Caco-2 (cell line): ENCODE measurements around the gene NCAPH2. TPM values are rescaled to one million over a fixed set of nuclear protein-coding genes. Genes with fewer than 3 reads are reported as not detected.

Source experiments
- BruUV-seq: library from RNA; stranded (reverse); fragments of 400-500 nt; replicated peaks from 2 replicates; lab custom pipeline; 2021; lab: Mats Ljungman, UMichigan
- CTCF ChIA-PET: fragments of 300-600 bp; sonication (Branson Sonifier 250); formaldehyde crosslinking; loops from one replicate; lab custom pipeline; 2022; ENCODE audit warnings: antibody characterized with exemption; lab: Charles Lee
- POLR2A ChIA-PET: fragments of 300-600 bp; sonication (Branson Sonifier 250); formaldehyde crosslinking; loops from one replicate; lab custom pipeline; 2022; ENCODE audit warnings: antibody characterized with exemption; lab: Charles Lee
- DNase-seq, 2 experiments: peaks; one replicate each; pipeline versions ENCODE4 v3.0.0 to v3.0.0-alpha.2; 2020 to 2022
- H3K27me3 ChIP-seq: replicated peaks from 2 replicates; pipeline ENCODE4 v1.6.0; 2011; ENCODE audit warnings: low read length; ENCODE audit not compliant: control insufficient read depth, insufficient read depth
- H3K36me3 ChIP-seq: 2 replicates; pipeline ENCODE4 v1.5.1; 2011; ENCODE audit warnings: low read length; ENCODE audit not compliant: control insufficient read depth, insufficient read depth
- H3K4me1 ChIP-seq: fragments of 250-450 bp; sonication (Bioruptor Pico); 2 replicates; pipeline ENCODE4 v1.5.1; 2020; ENCODE audit warnings: mild to moderate bottlenecking
- H3K4me3 ChIP-seq: 2 replicates; pipeline ENCODE4 v1.5.1; 2011; ENCODE audit warnings: low read depth, mild to moderate bottlenecking, control low read depth, low read length
- H3K9me3 ChIP-seq: fragments of 250-450 bp; sonication (Bioruptor Pico); 2 replicates; pipeline ENCODE4 v1.5.1; 2020; ENCODE audit warnings: mild to moderate bottlenecking, moderate library complexity
- H3K27ac Mint-ChIP-seq: one replicate; pipeline ENCODE4 v1.8.0; 2022; ENCODE audit warnings: mixed read lengths; ENCODE audit not compliant: unreplicated experiment
- H3K27me3 Mint-ChIP-seq: one replicate; pipeline ENCODE4 v1.8.0; 2022; ENCODE audit warnings: mixed read lengths; ENCODE audit not compliant: insufficient read depth, unreplicated experiment
- H3K36me3 Mint-ChIP-seq: one replicate; pipeline ENCODE4 v1.8.0; 2022; ENCODE audit warnings: mild to moderate bottlenecking, mixed read lengths; ENCODE audit not compliant: insufficient read depth, unreplicated experiment
- H3K4me1 Mint-ChIP-seq: one replicate; pipeline ENCODE4 v1.8.0; 2022; ENCODE audit warnings: low read depth, mixed read lengths; ENCODE audit not compliant: unreplicated experiment
- H3K4me3 Mint-ChIP-seq: one replicate; pipeline ENCODE4 v1.8.0; 2022; ENCODE audit warnings: mild to moderate bottlenecking, moderate library complexity, mixed read lengths; ENCODE audit not compliant: unreplicated experiment
- H3K9me3 Mint-ChIP-seq: one replicate; pipeline ENCODE4 v1.8.0; 2022; ENCODE audit warnings: mixed read lengths; ENCODE audit not compliant: unreplicated experiment
- intact Hi-C: fragments of 100-400 bp; cut with micrococcal nuclease; formaldehyde crosslinking; loops from one replicate; pipeline ENCODE4 v1.10.0; 2022; ENCODE audit not compliant: unreplicated experiment
- total RNA-seq: library from RNA; stranded (reverse); gene quantifications from 2 replicates; pipeline ENCODE4 v1.2.3, GENCODE V29; 2022
- TF ChIP-seq, protein P1 (sequence below), 2 experiments: fragments of 200-600 bp in 1 of 2; IDR thresholded peaks; 1 replicate in 1 of 2; 2 replicates in 1 of 2; pipeline versions ENCODE4 v1.5.1 to v1.8.0; 2011 to 2022; ENCODE audit warnings: antibody characterized with exemption in 1 of 2, control low read depth in 1 of 2, inconsistent platforms in 1 of 2, low read depth in 1 of 2, low read length in 1 of 2, mild to moderate bottlenecking in 1 of 2, moderate library complexity in 1 of 2; ENCODE audit not compliant: insufficient read depth in 1 of 2, severe bottlenecking in 1 of 2, unreplicated experiment in 1 of 2

The NCAPH2 gene
- total RNA-seq, 1 experiment from 2014 or later, result 88.9 TPM

DNA sequence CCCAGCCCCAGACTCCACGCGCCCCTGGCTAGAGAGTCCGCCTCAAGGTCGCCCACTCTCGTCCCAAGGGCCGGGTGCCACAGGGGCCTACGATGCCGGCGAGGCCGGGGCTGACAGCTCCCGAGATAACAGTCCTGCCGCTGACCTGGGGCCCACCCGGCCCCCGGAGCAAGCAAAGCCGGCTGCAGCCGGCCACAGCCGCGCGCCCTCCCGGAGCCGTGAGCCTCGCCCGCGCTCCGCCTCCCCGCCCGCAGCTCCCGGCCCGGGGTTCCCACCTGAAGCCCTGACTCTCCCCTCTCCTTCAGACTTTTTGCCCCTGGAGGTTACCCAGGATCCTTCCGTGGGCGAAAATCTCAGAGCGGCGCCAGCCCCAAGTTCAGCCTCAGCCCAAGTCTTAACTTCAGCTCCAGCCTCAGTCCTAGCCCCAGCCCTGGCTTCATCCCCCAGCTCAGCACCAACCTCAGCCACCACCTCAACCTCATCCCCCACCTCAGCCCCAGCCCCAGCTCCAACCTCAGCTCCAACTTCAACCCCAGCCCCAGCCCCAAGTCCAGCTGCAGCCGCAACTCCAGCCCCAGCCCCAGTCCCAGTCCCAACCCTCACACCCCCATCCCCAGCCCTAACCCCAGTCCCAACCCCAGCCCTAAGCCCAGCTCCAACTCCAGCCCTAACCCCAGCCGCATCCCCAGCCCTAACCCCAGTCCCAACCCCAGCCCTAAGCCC lies 39.4 kb downstream of the NCAPH2 start:
- no TSS peak for BruUV-seq
- POLR2A ChIA-PET, result interaction anchor here (0.9 kb wide), 1 partner anchor 15 kb away, joined by 4 read pairs; no protein-coding TSS in a partner anchor
- Histone ChIP-seq H3K27me3 (no peaks in the 10 kb centered on the region), H3K36me3 (no peaks in the 10 kb centered on the region), H3K4me3 (no peak overlapping the region), H3K4me1 (no peaks in the 10 kb centered on the region), H3K9me3 (no peaks in the 10 kb centered on the region)
- intact Hi-C loops, result no loop called here
- Mint-ChIP-seq H3K27ac (no peak overlapping the region), H3K4me3 (no peak overlapping the region), H3K36me3 (peaks cover 6% of the 10 kb centered on the region), H3K9me3 (no peaks in the 10 kb centered on the region), H3K27me3 (no peaks in the 10 kb centered on the region), H3K4me1 (peaks cover 6% of the 10 kb centered on the region)
- DNase-seq, result no peak
- CTCF ChIA-PET, result interaction anchor here (0.8 kb wide), 1 partner anchor 16 kb away, joined by 3 read pairs; no protein-coding TSS in a partner anchor
- TF ChIP-seq, protein P1, sequence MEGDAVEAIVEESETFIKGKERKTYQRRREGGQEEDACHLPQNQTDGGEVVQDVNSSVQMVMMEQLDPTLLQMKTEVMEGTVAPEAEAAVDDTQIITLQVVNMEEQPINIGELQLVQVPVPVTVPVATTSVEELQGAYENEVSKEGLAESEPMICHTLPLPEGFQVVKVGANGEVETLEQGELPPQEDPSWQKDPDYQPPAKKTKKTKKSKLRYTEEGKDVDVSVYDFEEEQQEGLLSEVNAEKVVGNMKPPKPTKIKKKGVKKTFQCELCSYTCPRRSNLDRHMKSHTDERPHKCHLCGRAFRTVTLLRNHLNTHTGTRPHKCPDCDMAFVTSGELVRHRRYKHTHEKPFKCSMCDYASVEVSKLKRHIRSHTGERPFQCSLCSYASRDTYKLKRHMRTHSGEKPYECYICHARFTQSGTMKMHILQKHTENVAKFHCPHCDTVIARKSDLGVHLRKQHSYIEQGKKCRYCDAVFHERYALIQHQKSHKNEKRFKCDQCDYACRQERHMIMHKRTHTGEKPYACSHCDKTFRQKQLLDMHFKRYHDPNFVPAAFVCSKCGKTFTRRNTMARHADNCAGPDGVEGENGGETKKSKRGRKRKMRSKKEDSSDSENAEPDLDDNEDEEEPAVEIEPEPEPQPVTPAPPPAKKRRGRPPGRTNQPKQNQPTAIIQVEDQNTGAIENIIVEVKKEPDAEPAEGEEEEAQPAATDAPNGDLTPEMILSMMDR (IDR thresholded peaks at IDR 0.05; ENCODE audit: insufficient read depth in 1 of 2, low read depth in 1 of 2, low read length in 1 of 2, severe bottlenecking in 1 of 2, unreplicated experiment in 1 of 2), result no peak

DNA sequence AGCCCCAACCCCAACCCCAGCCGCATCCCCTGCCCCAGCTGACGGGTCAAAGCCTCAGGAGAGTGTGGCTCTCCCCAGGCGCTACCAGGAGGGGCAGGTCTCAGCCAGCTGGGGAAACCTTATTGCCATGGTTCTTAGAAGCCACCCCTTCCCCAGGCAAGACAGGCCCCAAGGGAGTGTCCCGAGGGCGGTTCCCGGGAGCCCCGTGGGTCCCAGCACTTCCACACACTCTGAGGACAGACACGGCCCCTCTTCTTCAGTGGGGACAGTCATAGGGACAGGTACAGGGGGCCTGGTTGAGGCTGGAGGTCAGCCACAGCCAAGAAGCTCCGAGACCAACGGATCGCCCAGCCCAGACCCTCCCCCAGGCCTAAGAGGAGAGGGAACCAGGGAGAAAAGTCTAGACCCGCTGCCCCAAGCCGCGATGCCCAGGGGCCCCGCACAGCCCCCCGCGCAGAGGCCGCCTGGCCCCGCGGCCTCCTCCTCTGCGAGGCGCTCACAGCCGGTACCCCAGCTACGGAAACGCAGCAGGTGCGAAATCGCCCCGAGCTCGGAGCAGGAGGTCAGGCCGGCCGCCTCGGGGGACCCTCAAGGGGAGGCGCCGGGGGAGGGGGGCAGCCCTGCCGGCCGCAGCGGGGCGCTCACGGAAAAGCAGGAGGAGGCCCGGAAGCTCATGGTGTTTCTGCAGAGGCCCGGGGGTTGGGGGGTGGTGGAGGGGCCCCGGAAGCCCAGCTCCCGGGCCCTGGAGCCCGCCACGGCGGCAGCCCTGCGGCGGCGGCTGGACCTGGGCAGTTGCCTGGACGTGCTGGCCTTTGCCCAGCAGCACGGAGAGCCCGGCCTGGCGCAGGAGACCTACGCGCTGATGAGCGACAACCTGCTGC lies 40.3 kb downstream of the NCAPH2 start:
- no peak for DNase-seq
- H3K4me1 Mint-ChIP-seq, result peaks cover 6% of the 10 kb centered on the region
- Histone ChIP-seq H3K27me3 (no peaks in the 10 kb centered on the region), H3K36me3 (no peaks in the 10 kb centered on the region), H3K4me1 (no peaks in the 10 kb centered on the region), H3K9me3 (no peaks in the 10 kb centered on the region), H3K4me3 (no peak overlapping the region)
- ChIA-PET POLR2A (interaction anchor here (0.9 kb wide), 1 partner anchor 16 kb away, joined by 4 read pairs; no protein-coding TSS in a partner anchor), CTCF (interaction anchor here (0.8 kb wide), 2 partner anchors 15 to 227 kb away, joined by 3 to 5 read pairs; no protein-coding TSS in a partner anchor)
- H3K27me3 Mint-ChIP-seq, result no peaks in the 10 kb centered on the region
- TF ChIP-seq, protein P1 (IDR thresholded peaks at IDR 0.05; ENCODE audit: insufficient read depth in 1 of 2, low read depth in 1 of 2, low read length in 1 of 2, severe bottlenecking in 1 of 2, unreplicated experiment in 1 of 2), result no peak
- intact Hi-C loops, result no loop called here
- H3K36me3 Mint-ChIP-seq, result peaks cover 6% of the 10 kb centered on the region
- H3K27ac Mint-ChIP-seq, result no peak overlapping the region
- BruUV-seq, result no TSS peak
- H3K4me3 Mint-ChIP-seq, result no peak overlapping the region
- no peaks in the 10 kb centered on the region for H3K9me3 Mint-ChIP-seq
